ENCODE results near the gene EPS8L1.

EPS8L1 gene

GRCh38 chr19:55078996-55079395 is 3.3 kb downstream of the EPS8L1 start:
- Histone ChIP-seq H2AFZ (ENCODE audit: low read depth, low read length) (no peak overlapping the region), H3K27me3 (ENCODE audit: insufficient read depth, low read length) (peaks cover 53% of the 10 kb centered on the region), H3K4me3 (ENCODE audit: low read length) (no peak overlapping the region), H3K9me3 (ENCODE audit: low read length) (peaks cover 7% of the 10 kb centered on the region), H3K36me3 (ENCODE audit: insufficient read depth, low read length) (no peaks in the 10 kb centered on the region), H3K4me1 (ENCODE audit: insufficient read depth, low read length) (peaks cover 5% of the 10 kb centered on the region)

- Histone ChIP-seq H3K4me1 (ENCODE audit: insufficient read depth, low read length) (peaks cover 8% of the 10 kb centered on the region), H3K36me3 (ENCODE audit: insufficient read depth, low read length) (no peaks in the 10 kb centered on the region), H3K9me3 (ENCODE audit: low read length) (peaks cover 5% of the 10 kb centered on the region), H2AFZ (ENCODE audit: low read depth, low read length) (no peak overlapping the region), H3K27me3 (ENCODE audit: insufficient read depth, low read length) (peaks cover 53% of the 10 kb centered on the region), H3K4me3 (ENCODE audit: low read length) (no peak overlapping the region)
Measured at GRCh38 chr19:55079400-55080038, 3.9 kb downstream of the EPS8L1 start.

DNA sequence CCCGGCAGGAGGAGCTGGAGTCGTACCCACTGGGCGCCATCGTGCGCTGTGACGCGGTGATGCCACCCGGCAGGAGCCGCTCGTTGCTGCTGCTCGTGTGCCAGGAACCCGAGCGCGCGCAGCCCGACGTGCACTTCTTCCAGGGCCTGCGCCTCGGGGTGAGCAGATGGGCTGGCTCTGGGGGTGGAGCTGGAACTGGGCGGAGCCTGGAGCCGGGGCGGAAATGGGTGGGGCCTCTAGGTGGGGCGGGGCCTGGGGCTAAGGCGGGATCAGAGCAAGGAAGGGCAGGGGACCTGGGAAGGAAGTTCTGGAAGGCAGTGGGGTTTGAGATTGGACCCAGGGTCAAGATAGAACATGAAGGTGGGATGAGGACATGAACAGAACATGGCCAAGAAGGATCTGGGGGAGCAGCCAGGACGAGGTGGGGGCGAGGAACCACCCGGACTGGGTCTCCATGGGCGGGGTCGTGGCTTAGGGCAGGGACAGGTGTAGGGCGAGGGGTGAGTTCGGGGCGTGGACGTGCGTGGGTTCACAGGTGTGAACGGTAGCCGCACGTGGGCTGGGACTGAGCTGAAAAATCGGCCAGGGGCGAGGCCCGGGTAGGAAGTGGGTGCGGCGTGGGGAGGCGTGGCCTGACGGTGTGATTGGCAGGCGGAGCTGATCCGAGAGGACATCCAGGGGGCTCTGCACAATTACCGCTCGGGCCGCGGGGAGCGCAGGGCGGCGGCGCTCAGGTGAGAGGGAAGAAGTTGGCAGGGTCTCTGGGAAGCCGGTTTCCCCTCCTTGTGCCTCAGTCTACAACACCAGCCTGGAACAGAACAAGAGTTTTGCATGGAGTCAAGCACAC is 4.7 kb downstream of the EPS8L1 start:
- Histone ChIP-seq H3K4me1 (ENCODE audit: insufficient read depth, low read length) (peaks cover 8% of the 10 kb centered on the region), H3K27me3 (ENCODE audit: insufficient read depth, low read length) (peaks cover 48% of the 10 kb centered on the region), H3K4me3 (ENCODE audit: low read length) (no peak overlapping the region), H3K36me3 (ENCODE audit: insufficient read depth, low read length) (no peaks in the 10 kb centered on the region), H3K9me3 (ENCODE audit: low read length) (peaks cover 5% of the 10 kb centered on the region), H2AFZ (ENCODE audit: low read depth, low read length) (no peak overlapping the region)

- H2AFZ ChIP-seq (ENCODE audit: low read depth, low read length), result peak overlapping the region; percentile 44
Measured at GRCh38 chr19:55080968-55081769, 5.5 kb downstream of the EPS8L1 start.

DNA sequence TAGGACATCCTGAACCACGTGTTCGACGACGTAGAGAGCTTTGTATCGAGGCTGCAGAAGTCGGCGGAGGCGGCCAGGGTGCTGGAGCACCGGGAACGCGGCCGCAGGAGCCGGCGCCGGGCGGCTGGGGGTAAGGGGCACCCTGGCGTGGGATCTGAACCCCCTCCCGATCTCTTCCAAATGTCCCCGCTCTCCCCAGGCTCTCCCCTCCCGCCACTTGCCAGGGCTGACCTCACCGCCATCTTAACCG is 6.0 kb downstream of the EPS8L1 start:
- Histone ChIP-seq H3K9me3 (ENCODE audit: low read length) (peaks cover 5% of the 10 kb centered on the region), H3K4me1 (ENCODE audit: insufficient read depth, low read length) (peaks cover 16% of the 10 kb centered on the region), H3K4me3 (ENCODE audit: low read length) (no peak overlapping the region), H3K36me3 (ENCODE audit: insufficient read depth, low read length) (no peaks in the 10 kb centered on the region), H3K27me3 (ENCODE audit: insufficient read depth, low read length) (peaks cover 36% of the 10 kb centered on the region), H2AFZ (ENCODE audit: low read depth, low read length) (no peak overlapping the region)

More at GRCh38 chr19:55080968-55081769, 5.5 kb downstream of the EPS8L1 start:
- Histone ChIP-seq H3K9me3 (ENCODE audit: low read length) (peaks cover 5% of the 10 kb centered on the region), H3K27me3 (ENCODE audit: insufficient read depth, low read length) (peaks cover 40% of the 10 kb centered on the region), H3K4me3 (ENCODE audit: low read length) (peak overlapping the region; percentile 39), H3K36me3 (ENCODE audit: insufficient read depth, low read length) (no peaks in the 10 kb centered on the region), H3K4me1 (ENCODE audit: insufficient read depth, low read length) (peaks cover 15% of the 10 kb centered on the region)

DNA sequence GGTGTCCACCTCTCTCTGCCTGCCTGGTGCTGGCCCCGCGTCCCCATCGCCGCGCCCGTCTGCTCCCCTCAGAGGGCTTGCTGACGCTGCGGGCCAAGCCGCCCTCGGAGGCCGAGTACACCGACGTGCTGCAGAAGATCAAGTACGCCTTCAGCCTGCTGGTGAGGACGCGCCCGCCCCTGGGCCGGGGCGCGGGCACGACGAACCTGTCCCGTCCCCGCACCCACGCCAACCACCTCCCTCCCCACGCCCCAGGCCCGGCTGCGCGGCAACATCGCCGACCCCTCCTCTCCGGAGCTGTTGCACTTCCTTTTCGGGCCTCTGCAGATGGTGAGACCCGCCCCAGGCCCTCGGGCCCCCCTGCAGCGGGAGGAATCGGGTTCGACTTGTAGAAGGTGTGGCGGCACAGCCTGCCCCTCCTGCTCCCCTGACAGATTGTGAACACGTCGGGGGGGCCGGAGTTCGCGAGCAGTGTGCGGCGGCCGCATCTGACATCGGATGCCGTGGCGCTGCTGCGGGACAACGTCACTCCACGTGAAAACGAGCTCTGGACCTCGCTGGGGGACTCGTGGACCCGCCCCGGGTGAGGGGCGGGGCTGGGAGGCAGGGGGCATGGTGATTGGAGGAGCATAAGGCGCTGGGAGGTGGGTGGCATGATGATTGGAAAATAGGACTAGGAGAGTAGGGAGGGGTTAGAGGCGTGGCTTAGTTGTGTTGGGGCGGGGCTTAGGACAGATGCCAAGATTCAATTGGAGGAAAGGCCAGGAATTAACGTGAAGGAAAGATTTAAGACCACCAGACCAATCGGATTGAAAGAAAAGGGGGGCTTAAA is 6.6 kb downstream of the EPS8L1 start:
- Histone ChIP-seq H3K27me3 (ENCODE audit: insufficient read depth, low read length) (peaks cover 30% of the 10 kb centered on the region), H3K4me3 (ENCODE audit: low read length) (no peak overlapping the region), H3K9me3 (ENCODE audit: low read length) (peaks cover 5% of the 10 kb centered on the region)

GRCh38 chr19:55083004-55083850 is 7.6 kb downstream of the EPS8L1 start:
- Histone ChIP-seq H2AFZ (ENCODE audit: low read depth, low read length) (no peak overlapping the region), H3K4me1 (ENCODE audit: insufficient read depth, low read length) (peaks cover 24% of the 10 kb centered on the region), H3K4me3 (ENCODE audit: low read length) (no peak overlapping the region), H3K9me3 (ENCODE audit: low read length) (peaks cover 5% of the 10 kb centered on the region), H3K36me3 (ENCODE audit: insufficient read depth, low read length) (no peaks in the 10 kb centered on the region), H3K27me3 (ENCODE audit: insufficient read depth, low read length) (peaks cover 29% of the 10 kb centered on the region)

More for the DNA sequence above, 6.6 kb downstream of the EPS8L1 start:
- Histone ChIP-seq H3K36me3 (ENCODE audit: insufficient read depth, low read length) (no peaks in the 10 kb centered on the region), H2AFZ (ENCODE audit: low read depth, low read length) (no peak overlapping the region), H3K4me1 (ENCODE audit: insufficient read depth, low read length) (peaks cover 16% of the 10 kb centered on the region)

DNA sequence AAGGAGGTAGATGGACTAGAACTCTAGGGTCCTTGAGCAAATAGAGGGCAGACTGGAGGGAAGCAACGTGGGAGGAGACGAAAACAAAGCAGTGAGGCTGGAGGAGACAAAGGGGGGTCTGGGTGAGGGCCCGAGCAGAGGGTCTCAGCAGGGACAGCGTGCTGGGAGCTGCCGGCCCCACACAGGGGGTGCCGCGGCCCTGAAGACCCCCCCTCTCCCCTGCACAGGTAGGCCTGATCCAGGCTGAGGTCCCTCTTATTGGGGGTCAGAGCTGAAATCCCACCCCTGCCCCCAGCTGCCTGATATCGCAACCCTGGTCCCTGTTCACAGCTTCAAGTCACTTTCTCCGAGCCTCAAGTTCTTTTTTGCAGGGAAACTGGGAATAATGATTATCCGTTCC is 8.7 kb downstream of the EPS8L1 start:
- Histone ChIP-seq H3K4me1 (ENCODE audit: insufficient read depth, low read length) (peaks cover 30% of the 10 kb centered on the region), H3K9me3 (ENCODE audit: low read length) (peaks cover 5% of the 10 kb centered on the region), H3K4me3 (ENCODE audit: low read length) (no peak overlapping the region), H3K36me3 (ENCODE audit: insufficient read depth, low read length) (no peaks in the 10 kb centered on the region), H2AFZ (ENCODE audit: low read depth, low read length) (no peak overlapping the region), H3K27me3 (ENCODE audit: insufficient read depth, low read length) (peaks cover 27% of the 10 kb centered on the region)

GRCh38 chr19:55085923-55086715 is 10.4 kb downstream of the EPS8L1 start:
- Histone ChIP-seq H3K4me3 (ENCODE audit: low read length) (peak overlapping the region; percentile 66), H2AFZ (ENCODE audit: low read depth, low read length) (peak overlapping the region; percentile 74), H3K36me3 (ENCODE audit: insufficient read depth, low read length) (peaks cover 10% of the 10 kb centered on the region), H3K9me3 (ENCODE audit: low read length) (peaks cover 5% of the 10 kb centered on the region), H3K4me1 (ENCODE audit: insufficient read depth, low read length) (peaks cover 26% of the 10 kb centered on the region), H3K27me3 (ENCODE audit: insufficient read depth, low read length) (peaks cover 12% of the 10 kb centered on the region)

DNA sequence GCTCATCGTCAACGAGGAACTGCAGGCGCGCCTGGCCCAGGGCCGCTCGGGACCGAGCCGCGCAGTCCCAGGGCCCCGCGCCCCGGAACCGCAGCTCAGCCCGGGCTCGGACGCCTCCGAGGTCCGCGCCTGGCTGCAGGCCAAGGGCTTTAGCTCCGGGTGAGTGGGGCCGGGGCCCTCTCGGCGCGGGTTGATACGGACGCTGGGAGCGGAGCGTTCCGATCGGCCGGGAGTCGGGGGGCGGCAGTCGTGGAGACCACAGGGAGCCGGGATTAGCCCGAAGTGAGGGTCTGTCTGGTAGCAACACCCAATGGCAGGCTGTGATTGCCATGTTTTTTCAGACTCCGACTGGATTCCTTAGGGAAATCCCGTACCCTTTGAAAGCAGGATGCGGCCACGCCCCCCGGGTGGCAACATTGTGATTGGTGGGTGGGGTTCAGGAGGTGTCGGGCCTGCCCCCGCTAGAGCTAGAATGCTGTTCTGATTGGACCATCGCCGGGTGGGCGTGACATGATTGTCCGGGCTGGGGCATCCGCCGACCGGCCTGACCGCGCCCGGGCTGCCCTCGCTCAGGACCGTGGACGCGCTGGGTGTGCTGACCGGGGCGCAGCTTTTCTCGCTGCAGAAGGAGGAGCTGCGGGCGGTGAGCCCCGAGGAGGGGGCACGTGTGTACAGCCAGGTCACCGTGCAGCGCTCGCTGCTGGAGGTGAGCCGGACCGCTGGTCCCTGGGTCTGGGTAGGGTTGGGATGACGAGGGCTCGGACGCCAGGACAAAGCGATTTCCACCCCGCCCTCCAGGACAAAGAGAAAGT is 11.3 kb downstream of the EPS8L1 start:
- Histone ChIP-seq H3K9me3 (ENCODE audit: low read length) (peaks cover 1% of the 10 kb centered on the region), H3K4me3 (ENCODE audit: low read length) (peak overlapping the region; percentile 66), H3K27me3 (ENCODE audit: insufficient read depth, low read length) (peaks cover 7% of the 10 kb centered on the region), H2AFZ (ENCODE audit: low read depth, low read length) (peak overlapping the region; percentile 74), H3K4me1 (ENCODE audit: insufficient read depth, low read length) (peaks cover 26% of the 10 kb centered on the region), H3K36me3 (ENCODE audit: insufficient read depth, low read length) (peaks cover 10% of the 10 kb centered on the region)

DNA sequence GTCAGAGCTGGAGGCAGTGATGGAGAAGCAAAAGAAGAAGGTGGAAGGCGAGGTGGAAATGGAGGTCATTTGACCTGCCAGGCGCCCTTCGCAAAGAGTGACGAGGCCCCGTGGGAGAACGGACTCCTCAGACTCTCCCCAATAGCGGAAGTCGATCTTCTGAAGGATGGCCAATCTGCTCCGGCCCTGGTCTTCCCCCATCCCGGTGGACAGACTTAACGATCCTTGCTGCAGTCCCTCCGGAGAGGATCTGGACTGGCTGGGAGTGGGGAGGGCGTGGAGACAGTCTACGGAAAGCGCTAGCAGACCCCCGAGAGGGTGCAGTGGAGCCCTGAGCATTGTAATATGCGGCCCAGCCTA is 11.9 kb downstream of the EPS8L1 start:
- Histone ChIP-seq H3K9me3 (ENCODE audit: low read length) (no peaks in the 10 kb centered on the region), H2AFZ (ENCODE audit: low read depth, low read length) (no peak overlapping the region), H3K36me3 (ENCODE audit: insufficient read depth, low read length) (peaks cover 13% of the 10 kb centered on the region), H3K4me3 (ENCODE audit: low read length) (peak overlapping the region; percentile 66), H3K27me3 (ENCODE audit: insufficient read depth, low read length) (peaks cover 1% of the 10 kb centered on the region), H3K4me1 (ENCODE audit: insufficient read depth, low read length) (peaks cover 26% of the 10 kb centered on the region)

Measured in neuron (in vitro differentiated cells).